ENCODE measurements around the gene TRIM54. TPM values are rescaled to one million over a fixed set of nuclear protein-coding genes. Genes with fewer than 3 reads are reported as not detected.

TRIM54 gene
- total and polyA plus RNA-seq, 9 of the 15 experiments (the other 6 are each of a cell fraction or from before 2014, with no cell fraction given): not detected

DNA sequence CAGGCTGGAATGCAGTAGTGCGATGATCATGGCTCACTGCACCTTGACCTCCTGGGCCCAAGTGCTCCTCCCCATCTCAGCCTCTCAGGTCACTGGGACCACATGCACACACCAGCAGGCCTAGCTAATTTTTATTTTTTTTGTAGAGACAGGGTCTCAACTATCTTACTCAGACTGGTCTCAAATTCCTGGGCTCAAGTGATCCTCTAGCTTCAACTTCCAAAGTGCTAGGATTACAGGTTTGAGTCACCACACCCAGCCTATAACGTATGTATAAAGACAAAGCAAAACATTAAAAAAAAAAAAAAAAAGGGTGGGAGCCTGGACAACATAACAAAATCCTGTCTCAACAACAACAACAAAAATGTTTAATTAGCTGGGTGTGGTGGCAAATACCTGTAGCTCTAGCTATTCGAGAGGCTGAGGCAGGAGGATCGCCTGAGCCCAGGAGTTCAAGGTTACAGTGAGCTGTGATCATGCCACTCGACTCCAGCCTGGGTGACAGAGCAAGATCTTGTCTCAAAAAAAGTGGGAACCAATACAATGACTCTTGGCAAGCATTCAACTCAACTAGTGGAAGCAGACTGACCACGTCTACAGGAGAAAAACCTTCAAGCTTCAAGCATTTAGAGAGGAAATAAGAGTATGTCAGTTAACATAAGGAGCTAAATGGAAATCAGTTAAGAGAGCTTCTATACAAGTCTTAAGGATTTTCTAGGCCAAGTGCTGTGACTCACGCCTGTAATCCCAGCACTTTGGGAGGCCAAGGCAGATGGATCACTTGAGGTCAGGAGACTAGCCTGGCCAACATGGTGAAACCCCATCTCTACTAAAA lies 71.8 kb downstream of the TRIM54 start (continued):
- TF ChIP-seq, protein P1, sequence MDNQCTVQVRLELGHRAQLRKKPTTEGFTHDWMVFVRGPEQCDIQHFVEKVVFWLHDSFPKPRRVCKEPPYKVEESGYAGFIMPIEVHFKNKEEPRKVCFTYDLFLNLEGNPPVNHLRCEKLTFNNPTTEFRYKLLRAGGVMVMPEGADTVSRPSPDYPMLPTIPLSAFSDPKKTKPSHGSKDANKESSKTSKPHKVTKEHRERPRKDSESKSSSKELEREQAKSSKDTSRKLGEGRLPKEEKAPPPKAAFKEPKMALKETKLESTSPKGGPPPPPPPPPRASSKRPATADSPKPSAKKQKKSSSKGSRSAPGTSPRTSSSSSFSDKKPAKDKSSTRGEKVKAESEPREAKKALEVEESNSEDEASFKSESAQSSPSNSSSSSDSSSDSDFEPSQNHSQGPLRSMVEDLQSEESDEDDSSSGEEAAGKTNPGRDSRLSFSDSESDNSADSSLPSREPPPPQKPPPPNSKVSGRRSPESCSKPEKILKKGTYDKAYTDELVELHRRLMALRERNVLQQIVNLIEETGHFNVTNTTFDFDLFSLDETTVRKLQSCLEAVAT (IDR thresholded peaks at IDR 0.05): peak in 1 of 2 experiments; percentile 58; a peak in 1 of 4 replicates
- TF ChIP-seq RFX5 (IDR thresholded peaks at IDR 0.05; ENCODE audit: low read depth, low read length): no peak
- no peak for TF ChIP-seq STAT5B (CRISPR knock-in tag; IDR thresholded peaks at IDR 0.05)
- TF ChIP-seq FIP1L1 (IDR thresholded peaks at IDR 0.05; ENCODE audit: low read depth, low read length, poor library complexity, severe bottlenecking): no peak
- no peak for TF ChIP-seq MECOM (CRISPR knock-in tag; IDR thresholded peaks at IDR 0.05)
- TF ChIP-seq MAFF (IDR thresholded peaks at IDR 0.05; ENCODE audit: low read length): peak; percentile 74
- TF ChIP-seq, protein P2, sequence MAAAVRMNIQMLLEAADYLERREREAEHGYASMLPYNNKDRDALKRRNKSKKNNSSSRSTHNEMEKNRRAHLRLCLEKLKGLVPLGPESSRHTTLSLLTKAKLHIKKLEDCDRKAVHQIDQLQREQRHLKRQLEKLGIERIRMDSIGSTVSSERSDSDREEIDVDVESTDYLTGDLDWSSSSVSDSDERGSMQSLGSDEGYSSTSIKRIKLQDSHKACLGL (CRISPR knock-in tag; IDR thresholded peaks at IDR 0.05; ENCODE audit: borderline replicate concordance, poor library complexity, severe bottlenecking): no peak
- TF ChIP-seq SRSF9 (IDR thresholded peaks at IDR 0.05; ENCODE audit: borderline replicate concordance, low read depth, low read length): no peak
- TF ChIP-seq ZBTB7A (IDR thresholded peaks at IDR 0.05; ENCODE audit: borderline replicate concordance, control insufficient read depth, low read depth, low read length): no peak
- TF ChIP-seq NFYB (IDR thresholded peaks at IDR 0.05; ENCODE audit: extremely low read depth, insufficient read length): no peak
- TF ChIP-seq, protein P3, sequence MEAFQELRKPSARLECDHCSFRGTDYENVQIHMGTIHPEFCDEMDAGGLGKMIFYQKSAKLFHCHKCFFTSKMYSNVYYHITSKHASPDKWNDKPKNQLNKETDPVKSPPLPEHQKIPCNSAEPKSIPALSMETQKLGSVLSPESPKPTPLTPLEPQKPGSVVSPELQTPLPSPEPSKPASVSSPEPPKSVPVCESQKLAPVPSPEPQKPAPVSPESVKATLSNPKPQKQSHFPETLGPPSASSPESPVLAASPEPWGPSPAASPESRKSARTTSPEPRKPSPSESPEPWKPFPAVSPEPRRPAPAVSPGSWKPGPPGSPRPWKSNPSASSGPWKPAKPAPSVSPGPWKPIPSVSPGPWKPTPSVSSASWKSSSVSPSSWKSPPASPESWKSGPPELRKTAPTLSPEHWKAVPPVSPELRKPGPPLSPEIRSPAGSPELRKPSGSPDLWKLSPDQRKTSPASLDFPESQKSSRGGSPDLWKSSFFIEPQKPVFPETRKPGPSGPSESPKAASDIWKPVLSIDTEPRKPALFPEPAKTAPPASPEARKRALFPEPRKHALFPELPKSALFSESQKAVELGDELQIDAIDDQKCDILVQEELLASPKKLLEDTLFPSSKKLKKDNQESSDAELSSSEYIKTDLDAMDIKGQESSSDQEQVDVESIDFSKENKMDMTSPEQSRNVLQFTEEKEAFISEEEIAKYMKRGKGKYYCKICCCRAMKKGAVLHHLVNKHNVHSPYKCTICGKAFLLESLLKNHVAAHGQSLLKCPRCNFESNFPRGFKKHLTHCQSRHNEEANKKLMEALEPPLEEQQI (IDR thresholded peaks at IDR 0.05): no peak
- no peak; the same call in 1 of the 2 replicates for TF ChIP-seq POLR2H (tag; IDR thresholded peaks at IDR 0.05; ENCODE audit: low read depth)
- TF ChIP-seq TEAD1 (CRISPR knock-in tag; IDR thresholded peaks at IDR 0.05): no peak
- TF ChIP-seq LCOR (CRISPR knock-in tag; IDR thresholded peaks at IDR 0.05): no peak
- no peak for TF ChIP-seq U2AF1 (optimal IDR thresholded peaks at IDR 0.05; ENCODE audit: low read depth, low read length)
- TF ChIP-seq SMARCA4 (IDR thresholded peaks at IDR 0.05): peak; percentile 84
- TF ChIP-seq MYNN (IDR thresholded peaks at IDR 0.05): peak; percentile 35; the same call in 1 of the 2 replicates
- TF ChIP-seq MYNN (CRISPR knock-in tag; IDR thresholded peaks at IDR 0.05): no peak
- TF ChIP-seq TAF1 (IDR thresholded peaks at IDR 0.05; ENCODE audit: control insufficient read depth, extremely low read depth, insufficient read depth, low read length, severe bottlenecking): no peak
- TF ChIP-seq MYC (IDR thresholded peaks at IDR 0.05; ENCODE audit: low read depth, low read length): 0 out of 2 replicates have a peak, but pooled peaks have one; percentile 14
- TF ChIP-seq MYC (CRISPR knock-in tag; IDR thresholded peaks at IDR 0.05; ENCODE audit: borderline replicate concordance, low read depth): no peak
- no peak for TF ChIP-seq TBP (optimal IDR thresholded peaks at IDR 0.05; ENCODE audit: low read depth, low read length)
- TF ChIP-seq ZFPM2 (CRISPR knock-in tag; IDR thresholded peaks at IDR 0.05): no peak
- no peak for TF ChIP-seq CCNT2 (IDR thresholded peaks at IDR 0.05; ENCODE audit: borderline replicate concordance, extremely low read depth, insufficient read length, low read depth, low read length)
- TF ChIP-seq HEY1 (CRISPR knock-in tag; IDR thresholded peaks at IDR 0.05; ENCODE audit: borderline replicate concordance): no peak
